Measurements from ENCODE around the gene TAPT1.

The TAPT1 gene

DNA sequence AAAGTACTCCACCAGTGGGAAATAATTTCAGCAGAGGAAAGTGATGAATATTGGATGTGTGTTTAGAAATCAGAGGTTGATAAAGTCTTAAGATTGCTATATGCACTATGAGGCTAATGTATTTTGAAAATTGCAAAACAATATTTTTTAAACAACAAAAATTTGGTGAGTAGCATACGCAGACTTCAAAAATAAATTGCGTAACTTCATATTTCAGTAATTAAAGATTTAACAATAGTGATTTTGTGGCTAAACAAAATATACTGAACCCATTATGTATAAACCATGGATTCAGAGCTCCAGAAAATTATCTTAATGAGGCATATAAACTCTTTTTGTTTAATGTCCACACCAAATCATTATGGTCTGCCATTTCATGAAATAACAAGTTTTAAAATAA lies 3.3 kb upstream of the TAPT1 start:
- Histone ChIP-seq H3K4me3 (ENCODE audit: low read depth in 1 of 2, low read length in 1 of 2) (no peak overlapping the region), H3K4me1 (ENCODE audit: control insufficient read depth in 1 of 2, insufficient read depth in 1 of 2, low read depth in 1 of 2, low read length in 1 of 2) (peaks cover 30 to 46% of the 10 kb centered on the region in 2 experiments), H3K36me3 (no peaks in the 10 kb centered on the region), H3K27me3 (no peaks in the 10 kb centered on the region), H3K27ac (peak overlapping the region; percentile 33), H3K9me3 (no peaks in the 10 kb centered on the region)
- TF ChIP-seq, protein P1, sequence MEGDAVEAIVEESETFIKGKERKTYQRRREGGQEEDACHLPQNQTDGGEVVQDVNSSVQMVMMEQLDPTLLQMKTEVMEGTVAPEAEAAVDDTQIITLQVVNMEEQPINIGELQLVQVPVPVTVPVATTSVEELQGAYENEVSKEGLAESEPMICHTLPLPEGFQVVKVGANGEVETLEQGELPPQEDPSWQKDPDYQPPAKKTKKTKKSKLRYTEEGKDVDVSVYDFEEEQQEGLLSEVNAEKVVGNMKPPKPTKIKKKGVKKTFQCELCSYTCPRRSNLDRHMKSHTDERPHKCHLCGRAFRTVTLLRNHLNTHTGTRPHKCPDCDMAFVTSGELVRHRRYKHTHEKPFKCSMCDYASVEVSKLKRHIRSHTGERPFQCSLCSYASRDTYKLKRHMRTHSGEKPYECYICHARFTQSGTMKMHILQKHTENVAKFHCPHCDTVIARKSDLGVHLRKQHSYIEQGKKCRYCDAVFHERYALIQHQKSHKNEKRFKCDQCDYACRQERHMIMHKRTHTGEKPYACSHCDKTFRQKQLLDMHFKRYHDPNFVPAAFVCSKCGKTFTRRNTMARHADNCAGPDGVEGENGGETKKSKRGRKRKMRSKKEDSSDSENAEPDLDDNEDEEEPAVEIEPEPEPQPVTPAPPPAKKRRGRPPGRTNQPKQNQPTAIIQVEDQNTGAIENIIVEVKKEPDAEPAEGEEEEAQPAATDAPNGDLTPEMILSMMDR (IDR thresholded peaks at IDR 0.05): no peak

DNA sequence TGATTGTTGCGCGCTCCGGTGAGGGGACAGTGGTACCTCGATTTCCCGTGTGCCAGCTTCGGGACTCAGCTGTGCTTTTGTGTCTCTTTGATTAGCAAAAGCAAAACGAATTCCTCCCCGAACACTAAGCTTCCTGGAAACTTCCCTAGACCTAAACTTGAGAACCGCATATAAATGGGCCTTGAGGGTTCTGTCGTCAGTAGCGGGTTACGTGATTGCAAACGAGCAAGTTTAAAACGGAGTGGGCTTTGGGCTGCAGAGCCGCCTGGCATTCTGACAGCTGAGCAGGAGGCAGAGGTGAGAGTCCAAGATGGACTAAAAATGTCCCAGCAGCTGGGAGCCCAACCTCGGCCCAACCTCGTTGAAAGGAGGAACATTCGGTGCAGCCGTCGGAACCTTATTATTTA lies 1.2 kb upstream of the TAPT1 start:
- no peaks in the 10 kb centered on the region for H3K27me3 ChIP-seq
- TF ChIP-seq, protein P1 (IDR thresholded peaks at IDR 0.05): no peak
- H3K4me1 ChIP-seq (ENCODE audit: control insufficient read depth in 1 of 2, insufficient read depth in 1 of 2, low read depth in 1 of 2, low read length in 1 of 2): peaks cover 52 to 57% of the 10 kb centered on the region in 2 experiments
- H3K4me3 ChIP-seq (ENCODE audit: low read depth in 1 of 2, low read length in 1 of 2): peak overlapping the region; percentile 73 to 77
- peak overlapping the region; percentile 95 for H3K27ac ChIP-seq
- H3K9me3 ChIP-seq: no peaks in the 10 kb centered on the region
- H3K36me3 ChIP-seq: no peaks in the 10 kb centered on the region

DNA sequence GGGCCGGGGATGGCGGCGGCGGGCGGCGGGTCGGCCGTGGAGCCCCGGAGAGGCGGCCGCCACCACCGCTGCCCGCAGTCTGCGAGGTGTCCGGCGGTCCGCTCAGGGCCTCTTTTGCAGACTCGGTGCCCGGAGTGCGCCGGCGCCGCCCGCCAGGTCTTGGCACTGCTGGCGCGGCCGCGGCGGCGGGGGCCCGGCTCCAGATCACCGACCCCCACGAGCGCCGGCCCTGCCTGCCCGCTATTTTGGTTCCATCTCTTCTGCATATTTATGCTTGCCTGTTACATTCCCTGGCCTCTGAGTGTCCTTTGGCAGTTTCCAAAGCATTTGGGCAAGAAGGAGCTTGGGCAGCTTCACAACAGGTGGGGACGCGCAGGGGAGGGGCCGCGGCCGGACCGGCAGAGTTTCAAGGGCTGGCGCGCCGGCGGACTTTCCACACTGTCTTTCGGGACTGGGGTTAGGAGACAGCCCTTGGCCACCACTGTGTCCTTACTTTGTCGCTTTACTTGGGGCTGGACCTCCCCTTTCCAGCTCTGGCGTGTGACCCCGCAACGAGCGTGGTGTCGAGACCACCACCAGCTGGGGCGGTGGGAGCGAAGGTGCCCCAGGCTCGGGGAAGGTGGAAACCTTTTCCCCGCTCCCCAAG lies 668 bp upstream of the TAPT1 start:
- Histone ChIP-seq H3K27ac (peak overlapping the region; percentile 95), H3K36me3 (no peaks in the 10 kb centered on the region), H3K9me3 (no peaks in the 10 kb centered on the region), H3K27me3 (no peaks in the 10 kb centered on the region), H3K4me3 (ENCODE audit: low read depth in 1 of 2, low read length in 1 of 2) (peak overlapping the region; percentile 73 to 77), H3K4me1 (ENCODE audit: control insufficient read depth in 1 of 2, insufficient read depth in 1 of 2, low read depth in 1 of 2, low read length in 1 of 2) (peaks cover 57 to 58% of the 10 kb centered on the region in 2 experiments)
- TF ChIP-seq, protein P1 (IDR thresholded peaks at IDR 0.05): no peak

DNA sequence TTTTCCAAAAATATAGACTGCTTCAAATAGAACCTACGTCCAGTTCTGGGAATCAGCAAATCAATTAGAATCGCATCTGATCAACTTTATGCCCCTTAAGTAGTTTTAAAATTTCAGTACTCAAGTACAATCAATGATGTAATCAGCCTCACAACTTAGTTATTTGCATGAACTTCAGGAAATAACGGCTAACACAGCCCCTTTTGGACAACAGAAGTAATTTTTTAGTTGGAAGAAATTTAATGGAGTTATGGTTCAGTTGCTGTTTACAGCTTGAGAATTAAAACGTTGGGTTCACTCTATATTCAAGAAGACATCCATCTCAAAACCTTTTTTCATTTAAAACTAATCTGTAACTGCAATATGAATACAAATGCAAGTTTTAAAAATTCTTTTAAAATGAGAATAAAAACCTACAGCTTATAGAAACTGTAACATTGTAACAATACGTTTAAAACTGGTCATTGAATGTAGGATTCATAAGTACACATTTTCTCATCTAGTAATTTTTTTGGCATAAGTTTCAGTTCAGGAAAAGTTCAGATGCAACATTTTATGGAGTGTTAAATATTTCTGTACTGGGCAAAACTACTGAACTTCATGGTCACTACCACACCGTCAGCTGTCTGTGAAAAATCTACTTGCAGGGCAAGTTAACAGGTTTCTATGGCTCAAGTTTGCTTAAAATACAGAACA lies 956 bp downstream of the TAPT1 start:
- Histone ChIP-seq H3K4me3 (ENCODE audit: low read depth in 1 of 2, low read length in 1 of 2) (peak overlapping the region; percentile 61 to 72), H3K36me3 (no peaks in the 10 kb centered on the region), H3K27ac (peak overlapping the region; percentile 95), H3K27me3 (no peaks in the 10 kb centered on the region), H3K4me1 (ENCODE audit: control insufficient read depth in 1 of 2, insufficient read depth in 1 of 2, low read depth in 1 of 2, low read length in 1 of 2) (peaks cover 60 to 61% of the 10 kb centered on the region in 2 experiments), H3K9me3 (no peaks in the 10 kb centered on the region)
- TF ChIP-seq, protein P1 (IDR thresholded peaks at IDR 0.05): no peak

DNA sequence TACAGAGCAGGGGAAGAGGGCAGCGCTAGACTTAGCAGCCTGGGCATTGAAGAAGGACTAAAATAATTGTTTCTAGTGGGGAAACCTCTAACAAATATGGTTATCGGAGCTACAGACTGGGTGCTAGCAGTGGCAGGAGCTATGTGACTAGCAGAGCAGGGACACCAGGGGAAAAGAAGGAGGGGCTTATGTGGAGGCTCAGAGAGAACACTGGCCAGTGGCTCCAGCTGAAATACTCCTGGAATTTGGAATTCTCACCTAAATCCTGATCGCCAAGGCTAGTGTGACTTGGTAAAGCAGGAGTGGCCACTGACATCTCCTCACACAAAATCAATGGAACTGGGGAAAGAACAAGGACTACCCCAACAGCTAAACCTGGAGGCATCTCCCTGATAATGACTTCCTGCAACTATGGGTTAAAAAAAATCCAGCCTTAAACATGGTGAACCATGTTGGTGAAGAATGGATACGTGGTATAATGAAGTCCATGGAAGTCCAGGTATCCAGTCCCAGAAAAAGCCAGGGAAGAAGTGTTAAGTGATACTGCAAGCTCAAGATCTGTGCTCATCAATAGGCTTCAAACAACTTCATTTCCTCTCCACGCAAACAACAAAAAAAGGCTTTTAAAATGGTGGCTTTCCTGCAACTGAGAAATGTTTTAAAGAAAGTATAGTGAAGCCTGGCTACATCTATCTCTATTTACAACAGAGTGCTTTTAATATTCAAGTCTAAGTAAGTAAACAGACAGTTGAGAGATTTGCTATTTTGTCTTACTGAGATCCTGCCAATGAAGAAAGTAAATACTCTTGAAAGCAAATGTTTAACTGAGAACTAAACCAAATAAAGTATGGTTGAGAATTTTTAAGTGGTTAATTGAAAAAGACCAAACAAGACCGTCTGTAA lies 1.8 kb downstream of the TAPT1 start:
- Histone ChIP-seq H3K9me3 (no peaks in the 10 kb centered on the region), H3K4me3 (ENCODE audit: low read depth in 1 of 2, low read length in 1 of 2) (peak overlapping the region; percentile 61 to 72), H3K36me3 (no peaks in the 10 kb centered on the region), H3K27me3 (no peaks in the 10 kb centered on the region), H3K4me1 (ENCODE audit: control insufficient read depth in 1 of 2, insufficient read depth in 1 of 2, low read depth in 1 of 2, low read length in 1 of 2) (peaks cover 60 to 61% of the 10 kb centered on the region in 2 experiments), H3K27ac (peak overlapping the region; percentile 95)
- TF ChIP-seq, protein P1 (IDR thresholded peaks at IDR 0.05): no peak
